HK-2 (cell line): ENCODE data around the gene CLCA2.

Experiments used
- DNase-seq: peaks from one replicate; pipeline ENCODE4 v3.0.0-alpha.2; 2018; ENCODE audit not compliant: unreplicated experiment

CLCA2 gene

DNA sequence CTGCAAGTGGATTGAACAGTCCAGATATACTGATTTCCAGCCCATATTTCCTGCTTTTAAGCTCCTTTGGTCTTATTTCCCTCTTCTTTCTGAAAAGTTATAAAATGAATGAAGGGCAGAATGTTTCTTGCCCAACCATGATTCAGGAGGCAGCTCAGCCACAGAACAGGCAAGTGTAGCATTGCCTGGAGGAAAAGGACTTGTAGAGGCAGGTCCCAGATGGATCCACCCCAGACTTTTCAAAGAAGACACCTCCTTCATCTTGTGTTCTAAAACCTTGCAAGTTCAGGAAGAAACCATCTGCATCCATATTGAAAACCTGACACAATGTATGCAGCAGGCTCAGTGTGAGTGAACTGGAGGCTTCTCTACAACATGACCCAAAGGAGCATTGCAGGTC lies at the start of gene CLCA2:
Gene CLCA2 (plus strand): TSS at position 299 of the 400 bp plus-strand sequence. CDS start 77 bp downstream, at position 376.
- no peak for DNase-seq

GRCh38 chr1:86375688-86376087 lies 48.3 kb upstream of the CLCA2 start:
- no peak for DNase-seq

DNA sequence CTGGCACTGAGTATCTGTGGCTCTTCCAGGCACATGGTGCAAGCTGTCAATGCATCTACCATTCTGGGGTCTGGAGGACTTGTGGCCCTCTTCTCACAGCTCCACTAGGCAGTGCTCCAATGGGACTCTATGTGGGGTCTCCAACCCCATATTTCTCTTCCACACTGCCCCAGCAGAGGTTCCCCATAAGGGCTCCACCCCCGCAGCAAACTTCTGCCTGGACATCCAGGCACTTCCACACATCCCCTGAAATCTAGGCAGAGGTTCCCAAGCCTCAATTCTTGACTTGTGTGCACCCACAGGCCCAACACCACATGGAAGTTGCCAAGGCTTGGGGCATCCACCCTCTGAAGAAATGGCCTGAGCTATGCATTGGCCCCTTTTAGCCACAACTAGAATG lies 46.6 kb upstream of the CLCA2 start:
- DNase-seq, result no peak

GRCh38 chr1:86378813-86379212 lies 45.2 kb upstream of the CLCA2 start:
- no peak for DNase-seq

- no peak for DNase-seq
Measured at GRCh38 chr1:86380257-86380861, 43.6 kb upstream of the CLCA2 start.

DNA sequence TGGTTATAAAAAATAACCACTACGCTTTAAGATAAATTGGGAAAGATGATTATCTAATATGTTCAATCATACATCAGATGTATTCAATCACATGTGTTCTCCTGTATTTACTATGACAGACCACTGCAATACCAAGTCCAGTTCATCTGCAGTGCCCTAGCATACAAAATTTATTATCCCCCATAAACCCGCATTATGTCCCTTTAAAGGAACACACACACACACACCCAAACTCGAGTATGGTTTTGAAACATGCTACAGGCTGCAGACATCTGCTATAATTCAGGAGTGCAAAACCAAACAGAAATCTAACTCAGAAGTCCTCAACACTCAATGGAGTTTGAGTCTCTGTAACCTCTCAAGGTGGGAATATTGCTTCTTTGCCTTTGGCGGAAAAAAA lies 42.7 kb upstream of the CLCA2 start:
- no peak for DNase-seq

GRCh38 chr1:86382878-86383277 lies 41.1 kb upstream of the CLCA2 start:
- no peak for DNase-seq

- DNase-seq, result no peak
Measured at GRCh38 chr1:86387916-86388627, 35.9 kb upstream of the CLCA2 start.

GRCh38 chr1:86388777-86389176 lies 35.2 kb upstream of the CLCA2 start:
- no peak for DNase-seq

DNA sequence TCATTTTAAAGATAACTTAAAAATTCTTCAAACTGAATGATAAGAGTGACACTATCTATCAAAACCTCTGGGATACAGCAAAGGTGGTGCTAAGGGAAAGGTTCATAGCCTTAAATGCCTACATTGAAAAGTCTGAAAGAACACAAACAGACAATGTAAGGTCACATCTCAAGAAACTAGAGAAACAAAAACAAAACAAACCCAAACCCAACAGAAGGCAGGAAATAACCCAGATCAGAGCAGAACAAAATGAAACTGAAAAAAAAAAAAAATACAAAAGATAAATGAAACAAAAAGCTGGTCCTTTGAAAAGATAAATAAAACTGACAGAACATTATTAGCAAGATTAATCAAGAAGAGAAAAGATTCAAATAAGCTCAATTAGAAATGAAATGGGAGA lies 34.7 kb upstream of the CLCA2 start:
- no peak for DNase-seq

DNA sequence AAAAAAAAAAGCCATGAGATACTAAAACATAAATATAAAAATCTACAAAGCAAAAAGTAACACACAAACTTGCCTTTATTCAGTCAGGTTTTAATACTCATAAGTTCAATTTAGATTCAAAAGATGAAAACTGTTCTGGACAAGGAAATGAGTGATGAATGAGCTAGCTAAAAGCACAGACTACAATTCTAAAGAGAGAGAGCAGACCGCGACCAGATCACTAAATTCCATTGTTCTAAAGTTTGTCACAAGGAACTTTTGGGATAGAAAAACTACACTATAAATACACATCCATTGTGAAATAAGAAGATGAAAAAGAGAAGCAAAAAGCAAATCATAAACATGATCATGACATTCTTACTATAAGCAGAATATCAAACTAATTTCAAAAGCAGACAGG lies 29.6 kb upstream of the CLCA2 start:
- DNase-seq, result no peak

DNA sequence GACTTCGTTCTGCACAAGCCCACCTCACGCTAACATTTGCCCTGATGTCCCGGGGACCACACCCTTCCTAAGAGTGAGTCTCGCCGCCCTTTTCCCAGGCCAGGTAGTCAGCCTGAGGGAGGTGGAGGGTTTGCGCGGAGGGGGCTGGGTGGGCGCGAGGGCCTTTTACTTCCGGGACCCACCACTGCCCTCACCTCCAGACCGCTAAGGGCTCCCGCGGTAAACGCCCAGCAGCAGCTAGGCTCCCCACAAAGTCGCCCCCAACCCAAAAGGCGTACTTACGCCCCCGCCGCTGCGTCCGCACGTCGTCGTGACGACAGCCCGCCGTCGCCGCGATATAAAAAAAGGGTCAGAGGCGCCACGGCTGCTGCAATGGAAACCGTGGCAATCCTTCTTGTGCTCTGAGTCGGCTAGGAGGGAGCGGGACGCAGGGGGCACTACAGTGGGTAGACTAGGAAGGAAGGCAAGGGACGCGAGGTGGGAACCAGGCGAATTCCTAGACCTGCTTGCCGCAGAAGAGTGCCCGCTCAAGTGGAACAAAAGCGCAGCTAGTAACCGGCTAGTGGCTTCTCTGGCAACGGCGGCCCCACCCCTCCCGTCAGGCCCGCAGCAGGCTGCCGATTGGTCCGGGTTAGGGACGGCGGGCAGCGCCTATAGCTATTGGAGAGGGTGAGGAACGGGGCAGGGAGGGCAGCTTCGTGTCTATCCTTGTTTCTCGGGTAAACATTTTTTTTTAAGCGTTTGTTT lies 28.0 kb upstream of the CLCA2 start, which contains the start of gene ODF2L:
Gene ODF2L (minus strand): TSS at position 573 of the 747 bp plus-strand sequence. CDS start 9,296 bp downstream, outside the sequence.
- peak; percentile 91 for DNase-seq

DNA sequence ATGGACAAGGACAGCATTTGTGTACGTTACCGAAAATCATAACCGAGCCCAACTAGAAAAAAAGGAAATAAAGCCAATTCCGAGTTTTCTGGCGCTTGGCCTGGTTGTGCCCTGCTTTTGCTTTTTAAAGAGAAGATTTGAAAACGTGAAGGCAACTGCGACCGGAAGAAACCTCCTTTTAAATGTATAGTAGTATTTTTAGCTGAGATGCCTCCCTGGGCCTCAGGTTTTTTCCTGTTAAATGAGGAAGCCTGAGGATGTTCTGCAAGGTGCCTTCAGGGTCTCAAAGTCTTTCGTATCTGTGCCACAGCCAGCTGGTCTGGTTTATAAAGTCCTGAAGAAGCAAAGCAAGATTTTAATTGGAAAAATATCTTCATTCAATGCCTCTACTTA lies 27.5 kb upstream of the CLCA2 start:
- no peak for DNase-seq

GRCh38 chr1:86409416-86410021 lies 14.5 kb upstream of the CLCA2 start:
- no peak for DNase-seq

- no peak for DNase-seq
Measured at GRCh38 chr1:86410879-86411278, 13.1 kb upstream of the CLCA2 start.

- no peak for DNase-seq
Measured at GRCh38 chr1:86416343-86416742, 7.6 kb upstream of the CLCA2 start.

- no peak for DNase-seq
Measured at GRCh38 chr1:86419277-86419903, 4.6 kb upstream of the CLCA2 start.

- no peak for DNase-seq
Measured at GRCh38 chr1:86421601-86422280, 2.2 kb upstream of the CLCA2 start.

DNA sequence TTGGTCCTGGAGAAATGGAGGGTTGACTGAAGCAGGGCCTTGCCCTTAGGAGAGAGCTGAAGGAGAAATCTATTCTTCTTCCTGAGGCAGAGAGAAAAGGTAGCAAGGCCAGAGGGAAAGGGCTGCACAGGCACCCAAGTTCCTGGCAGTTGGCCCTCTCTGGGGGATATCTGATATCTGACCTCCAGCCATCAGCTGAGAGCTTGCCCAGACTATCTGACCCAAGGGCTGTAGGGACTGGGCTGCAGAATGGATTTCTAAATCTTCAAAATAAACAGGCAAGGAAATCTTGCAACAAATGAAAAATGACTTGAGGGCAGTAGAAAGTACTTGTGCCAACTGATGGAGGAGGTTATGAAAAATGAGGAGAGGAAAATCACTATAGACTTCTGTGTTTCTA lies 498 bp upstream of the CLCA2 start:
- DNase-seq, result no peak

DNA sequence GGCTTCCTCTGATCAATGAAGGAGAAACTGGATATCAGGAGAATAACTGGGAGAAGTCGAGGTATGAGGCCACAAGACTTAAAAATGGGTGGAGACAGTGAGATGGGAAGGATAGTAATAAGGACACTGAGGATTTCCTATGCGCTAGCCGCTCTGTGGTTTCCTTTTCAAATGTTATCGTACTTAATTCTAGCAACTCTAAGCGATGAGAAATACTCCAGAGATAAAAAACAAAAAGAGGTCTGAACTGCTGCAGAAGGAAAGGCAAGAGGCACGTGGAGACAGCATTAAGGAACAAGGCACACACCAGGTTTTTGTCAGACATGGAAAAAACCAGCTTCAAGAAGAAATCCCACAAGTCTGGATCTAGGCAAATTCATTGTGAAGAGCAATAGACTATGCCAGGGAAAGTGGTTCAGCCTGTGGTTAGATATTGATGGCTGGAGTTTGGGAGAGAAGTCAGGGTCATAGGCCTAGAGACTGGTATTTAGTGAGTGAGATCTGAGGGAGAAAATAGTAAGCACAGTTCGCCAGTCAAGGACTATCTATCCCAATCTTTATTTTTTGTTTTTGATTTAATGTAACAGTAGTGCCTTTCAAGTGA lies 5.3 kb downstream of the CLCA2 start:
- DNase-seq, result no peak

DNA sequence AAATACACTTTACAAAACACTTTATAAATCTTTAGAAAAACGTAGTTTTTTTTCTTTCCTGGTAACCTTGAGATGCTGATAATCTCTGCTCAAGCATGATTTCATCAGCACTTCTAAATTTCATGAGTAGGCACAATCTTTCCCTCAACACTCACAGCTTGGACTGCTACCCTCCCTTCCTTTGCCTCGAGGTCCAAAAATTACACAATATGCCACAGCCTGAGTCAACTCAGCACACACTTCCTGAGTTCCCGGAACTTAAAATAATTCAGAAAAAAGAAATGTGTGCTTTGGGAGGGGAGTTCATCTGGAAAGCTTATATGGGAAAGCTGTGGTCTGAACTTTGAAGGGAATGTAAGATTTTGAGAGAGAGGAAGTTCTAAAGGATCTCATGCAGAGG lies 5.9 kb downstream of the CLCA2 start:
- no peak for DNase-seq
